ENCODE data around the gene TBCK. TPM values are rescaled to one million over a fixed set of nuclear protein-coding genes. Genes with fewer than 3 reads are reported as not detected.

Gene TBCK
- total and polyA plus RNA-seq, 2 of the 8 experiments (the other 6 are each of a cell fraction or from before 2014, with no cell fraction given): 10.2 to 18.7 TPM

DNA sequence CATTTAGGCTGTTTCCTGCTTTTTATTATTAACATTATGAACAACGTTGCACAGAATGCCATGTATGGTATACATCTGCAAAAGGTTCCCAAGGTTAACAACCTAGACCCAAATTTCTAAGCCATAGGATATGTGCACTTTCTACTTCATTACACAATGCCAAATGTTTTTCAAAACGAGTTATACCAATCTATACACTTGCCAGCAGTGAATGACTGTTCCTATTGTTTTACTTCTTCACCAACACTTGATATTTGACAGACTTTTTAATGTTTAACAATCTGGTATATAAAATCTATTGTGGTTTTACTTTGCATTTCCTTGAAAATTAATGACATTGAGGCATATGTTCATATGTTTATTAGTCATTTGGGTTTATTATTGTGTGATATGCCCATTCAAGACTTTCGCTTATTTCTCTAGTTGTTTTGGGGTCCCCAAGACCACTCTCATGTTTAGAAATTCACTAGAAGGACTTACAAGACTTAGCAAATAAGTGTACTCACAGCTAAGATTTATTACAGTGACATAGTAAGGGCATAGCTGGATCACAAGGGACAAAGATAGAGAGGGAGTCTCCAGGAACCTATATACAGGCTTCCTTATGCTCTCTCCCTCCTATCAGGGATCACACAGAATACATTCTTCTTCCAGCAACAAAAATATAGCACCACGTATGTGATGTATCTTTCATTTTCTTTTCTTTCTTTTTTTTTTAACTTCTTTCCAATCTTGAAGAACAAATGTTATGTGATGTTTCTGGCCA lies 62.5 kb downstream of the TBCK start:
- Histone ChIP-seq H3K4me2 (ENCODE audit: insufficient read depth in 1 of 2, low read depth in 2 of 2, low read length in 2 of 2) (no peak overlapping the region), H2BK15ac (ENCODE audit: low read length) (no peak overlapping the region), H3K56ac (replicated peaks; ENCODE audit: insufficient read length, low read depth, low read length) (no peak overlapping the region), H3K4ac (replicated peaks; ENCODE audit: insufficient read length, low read depth, low read length) (no peak overlapping the region), H2AK5ac (ENCODE audit: low read depth, low read length) (no peak overlapping the region), H3K23ac (ENCODE audit: insufficient read length) (no peak overlapping the region), H3K9me3 (ENCODE audit: insufficient read depth in 2 of 2, low read depth in 1 of 2, low read length in 1 of 2) (no peaks in the 10 kb centered on the region), H3K79me2 (ENCODE audit: control insufficient read depth in 1 of 2, insufficient read depth in 2 of 2, low read length in 2 of 2) (no peaks in the 10 kb centered on the region), H3K36me3 (ENCODE audit: control insufficient read depth in 2 of 4, insufficient read depth in 4 of 4, low read length in 3 of 4) (peaks cover 0 to 6% (median under 1%) of the 10 kb centered on the region in 4 experiments; a peak in 3 of 8 replicates), H2BK12ac (ENCODE audit: low read depth, low read length) (no peak overlapping the region), H4K8ac (ENCODE audit: extremely low read depth, insufficient read depth, low read length) (no peak overlapping the region), H3K9ac (replicated peaks in 1 of 4; ENCODE audit: extremely low read depth in 1 of 4, low read depth in 3 of 4, low read length in 3 of 4) (no peak overlapping the region), H4K91ac (replicated peaks; ENCODE audit: insufficient read length, low read length) (no peak overlapping the region), H2BK120ac (replicated peaks; ENCODE audit: low read depth, low read length) (no peak overlapping the region), H4K20me1 (replicated peaks in 1 of 2; ENCODE audit: control insufficient read depth in 1 of 2, insufficient read depth in 2 of 2, low read length in 2 of 2) (peaks cover 0 to 2% of the 10 kb centered on the region in 2 experiments), H3K18ac (ENCODE audit: extremely low read depth, low read length) (no peak overlapping the region), H3K79me1 (ENCODE audit: low read depth, low read length) (no peaks in the 10 kb centered on the region), H3K27ac (ENCODE audit: low read depth, low read length) (no peak overlapping the region), H4K5ac (ENCODE audit: insufficient read length, low read depth, low read length) (no peak overlapping the region), H2BK5ac (ENCODE audit: low read depth, low read length) (no peak overlapping the region), H3K14ac (ENCODE audit: insufficient read length) (no peak overlapping the region), H3K4me1 (replicated peaks in 1 of 4; ENCODE audit: control insufficient read depth in 3 of 4, insufficient read depth in 4 of 4, low read length in 3 of 4) (no peaks in the 10 kb centered on the region), H2BK20ac (ENCODE audit: low read length) (no peak overlapping the region), H2AFZ (ENCODE audit: low read length) (no peak overlapping the region), H3K4me3 (ENCODE audit: extremely low read depth in 1 of 4, insufficient read depth in 2 of 4, low read depth in 3 of 4, low read length in 4 of 4) (no peak overlapping the region), H3K23me2 (ENCODE audit: low read depth, low read length) (no peaks in the 10 kb centered on the region), H3K27me3 (replicated peaks in 1 of 4; ENCODE audit: control insufficient read depth in 3 of 4, extremely low read depth in 1 of 4, insufficient read depth in 3 of 4, low read length in 3 of 4) (no peaks in the 10 kb centered on the region)
- CTCF ChIA-PET (ENCODE audit: partially characterized antibody): interaction anchor here (0.8 to 1.5 kb wide), 4 partner anchors 13 to 117 kb away, joined by 3 to 4 read pairs (median 3); no protein-coding TSS in a partner anchor
- DNase-seq (ENCODE audit: low read depth in 1 of 2, low spot score in 2 of 2) (no peak), FAIRE-seq (no peak)
- WGBS, 2 experiments (ENCODE audit: extremely low coverage in 1 of 2, insufficient coverage in 1 of 2, insufficient read length in 1 of 2, insufficient replicate concordance in 2 of 2, low coverage in 1 of 2, low lambda C conversion rate in 2 of 2, missing lambda C conversion rate in 1 of 2): 70% methylated on average over 4 of the region's 4 CpGs; no CpG with 5 or more reads in 1 of the 2 experiments
- POLR2A ChIA-PET (ENCODE audit: partially characterized antibody): no interaction called here
- TF ChIP-seq TBP (IDR thresholded peaks at IDR 0.05; ENCODE audit: low read depth, low read length) (no peak), PHF8 (conservative IDR thresholded peaks at IDR 0.05; ENCODE audit: low read depth, low read length) (no peak), SP1 (IDR thresholded peaks at IDR 0.05; ENCODE audit: low read depth, low read length) (no peak), ZNF274 (IDR thresholded peaks at IDR 0.05; ENCODE audit: borderline replicate concordance, extremely low read depth, low read length) (no peak), TEAD4 (IDR thresholded peaks at IDR 0.05; ENCODE audit: low read depth, low read length) (no peak), CBX5 (IDR thresholded peaks at IDR 0.05; ENCODE audit: low read depth, low read length) (no peak), NRF1 (IDR thresholded peaks at IDR 0.05; ENCODE audit: low read depth, low read length) (no peak), SP4 (IDR thresholded peaks at IDR 0.05; ENCODE audit: low read length) (no peak), E2F6 (IDR thresholded peaks at IDR 0.05) (no peak), CREB1 (IDR thresholded peaks at IDR 0.05) (no peak), BACH1 (IDR thresholded peaks at IDR 0.05; ENCODE audit: low read length) (no peak), TCF12 (IDR thresholded peaks at IDR 0.05; ENCODE audit: low read depth, low read length) (no peak), SIN3A (conservative IDR thresholded peaks at IDR 0.05 in 1 of 2, IDR thresholded peaks at IDR 0.05 in 1 of 2; ENCODE audit: low read depth in 1 of 2, low read length in 2 of 2) (no peak), EGR1 (IDR thresholded peaks at IDR 0.05; ENCODE audit: borderline replicate concordance, low read depth, low read length) (no peak)
